HG02973 (cell line): ENCODE measurements around the gene NLRC3.

Experiments used
- ATAC-seq: cut with Tn5 transposase; IDR thresholded peaks from one replicate; pipeline ENCODE4 v1.9.1; 2021; ENCODE audit warnings: moderate library complexity; ENCODE audit not compliant: unreplicated experiment

NLRC3 gene

GRCh38 chr16:3580251-3580651 is 3.0 kb upstream of the NLRC3 start:
- no peak for ATAC-seq

GRCh38 chr16:3579776-3580175 is 2.6 kb upstream of the NLRC3 start:
- ATAC-seq: no peak

GRCh38 chr16:3578610-3579551 is 1.7 kb upstream of the NLRC3 start:
- peak; percentile 58 for ATAC-seq

GRCh38 chr16:3578121-3578520 is 918 bp upstream of the NLRC3 start:
- no peak for ATAC-seq

GRCh38 chr16:3576211-3576610 is 992 bp downstream of the NLRC3 start:
- no peak for ATAC-seq

GRCh38 chr16:3575491-3575890 is 1.7 kb downstream of the NLRC3 start:
- no peak for ATAC-seq

GRCh38 chr16:3574195-3574594 is 3.0 kb downstream of the NLRC3 start:
- ATAC-seq: no peak

GRCh38 chr16:3573146-3573815 is 3.9 kb downstream of the NLRC3 start:
- ATAC-seq: no peak

GRCh38 chr16:3570420-3571062 is 6.7 kb downstream of the NLRC3 start:
- ATAC-seq: no peak

GRCh38 chr16:3569851-3570250 is 7.4 kb downstream of the NLRC3 start:
- no peak for ATAC-seq

GRCh38 chr16:3566990-3567389 is 10.2 kb downstream of the NLRC3 start:
- ATAC-seq: no peak

GRCh38 chr16:3564889-3565141 is 12.4 kb downstream of the NLRC3 start:
- no peak for ATAC-seq

GRCh38 chr16:3564130-3564888 is 12.9 kb downstream of the NLRC3 start:
- no peak for ATAC-seq

GRCh38 chr16:3562914-3563480 is 14.2 kb downstream of the NLRC3 start:
- no peak for ATAC-seq

- ATAC-seq: no peak
These were observed 15.6 kb downstream of the NLRC3 start for GRCh38 chr16:3561626-3562025.

GRCh38 chr16:3554351-3554928 is 22.8 kb downstream of the NLRC3 start:
- no peak for ATAC-seq

GRCh38 chr16:3553138-3553923 is 23.9 kb downstream of the NLRC3 start:
- ATAC-seq: no peak

- no peak for ATAC-seq
These were observed 26.1 kb downstream of the NLRC3 start for GRCh38 chr16:3550851-3551847.

GRCh38 chr16:3549906-3550305 is 27.3 kb downstream of the NLRC3 start:
- ATAC-seq: no peak
